H4 (cell line): ENCODE data around the gene BCL11A. TPM values are rescaled to one million over a fixed set of nuclear protein-coding genes. Genes with fewer than 3 reads are reported as not detected.

Experiments used
- DNase-seq: peaks from one replicate; pipeline ENCODE4 v3.0.0-alpha.2; 2015; ENCODE audit warnings: low spot score
- total RNA-seq: library from RNA; depleted of rRNA; stranded (reverse); fragments of >200 nt; shearing (Covaris generic); gene quantifications from 2 replicates; pipeline ENCODE4 v1.2.3, GENCODE V29; 2014

Gene BCL11A
- total RNA-seq, 1 experiment from 2014 or later = 1.3 TPM

DNA sequence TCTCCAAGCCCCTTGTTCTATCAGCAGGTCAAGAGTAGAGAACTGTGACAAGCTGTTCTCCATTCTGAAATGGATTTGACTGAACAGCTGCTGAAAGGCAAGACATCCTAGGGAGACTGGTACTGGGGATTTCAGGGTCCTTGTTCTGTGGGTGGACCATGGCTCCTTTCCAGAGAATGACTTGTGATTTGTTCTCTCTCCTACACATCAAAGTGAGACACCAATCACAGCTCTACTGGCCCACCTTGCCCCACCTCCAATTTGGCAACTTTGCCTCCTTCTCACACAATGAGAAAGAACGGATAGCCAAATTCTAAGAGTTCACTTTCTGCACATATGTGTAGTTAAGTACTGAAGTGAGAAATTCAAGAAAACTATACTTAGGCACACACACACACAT, 67.4 kb downstream of the BCL11A start:
- DNase-seq = no peak

DNA sequence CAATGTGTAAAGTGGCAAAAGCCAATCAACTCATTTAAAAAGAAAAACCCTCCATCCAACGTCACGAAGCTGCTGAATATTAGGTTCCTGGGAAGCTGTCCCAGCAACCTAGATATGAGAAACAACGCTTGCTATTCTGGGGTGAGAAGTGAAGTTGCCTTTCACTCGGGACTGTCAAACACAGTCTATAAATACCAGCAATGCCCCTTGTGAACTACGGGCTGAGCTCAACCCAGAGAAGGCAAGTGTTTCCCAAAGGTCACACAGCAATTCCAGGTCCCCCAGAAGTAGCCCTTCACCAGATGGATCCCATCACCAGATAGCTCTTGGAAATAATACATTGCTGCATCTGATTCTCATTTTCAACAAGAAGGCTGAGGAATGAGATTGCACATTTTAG, 67.9 kb downstream of the BCL11A start:
- no peak for DNase-seq

DNA sequence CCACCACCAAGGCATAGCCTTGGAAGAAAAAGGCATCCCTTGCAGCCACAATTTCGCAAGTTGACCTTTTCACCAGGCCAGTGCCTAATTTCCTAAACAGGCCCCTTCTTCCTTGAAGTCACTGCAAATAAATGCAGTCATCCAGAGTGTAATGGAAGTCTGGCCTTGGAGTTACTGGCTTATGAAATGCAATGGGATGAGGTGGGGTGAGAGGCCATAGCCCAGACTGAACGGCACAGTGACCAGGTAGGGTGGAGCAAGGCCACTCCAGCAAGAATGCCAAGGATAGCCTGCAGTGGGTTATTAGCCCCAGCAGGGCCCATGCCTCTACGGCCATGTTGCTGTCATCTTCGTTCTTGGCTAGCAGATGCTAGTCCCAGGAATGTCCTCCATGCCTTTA, 68.4 kb downstream of the BCL11A start:
- no peak for DNase-seq

DNA sequence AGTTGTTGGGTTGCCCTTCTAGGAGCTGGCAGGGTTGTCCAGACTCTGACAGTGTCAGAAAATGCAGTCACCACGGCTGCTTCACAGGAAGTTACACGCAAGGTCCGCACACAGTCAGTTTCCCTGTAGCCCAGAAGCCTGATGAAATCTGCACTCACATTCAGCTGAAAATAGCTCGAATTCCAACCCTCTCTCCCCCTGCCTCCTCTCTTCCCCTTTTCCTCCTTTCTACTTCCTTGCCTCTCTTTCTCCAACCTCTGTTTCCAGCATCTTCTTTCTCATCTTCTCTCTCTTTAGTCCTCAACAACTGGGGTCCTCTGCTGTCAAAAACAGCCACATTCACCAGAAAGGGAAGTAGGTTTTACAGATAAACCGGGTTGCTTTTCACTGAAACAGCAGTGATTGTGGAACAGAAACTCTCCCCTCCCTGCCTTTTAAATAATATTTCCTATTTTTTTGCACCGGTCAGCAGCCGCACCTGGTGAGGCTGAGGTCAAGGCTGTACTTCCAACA, 69.3 kb downstream of the BCL11A start:
- no peak for DNase-seq

DNA sequence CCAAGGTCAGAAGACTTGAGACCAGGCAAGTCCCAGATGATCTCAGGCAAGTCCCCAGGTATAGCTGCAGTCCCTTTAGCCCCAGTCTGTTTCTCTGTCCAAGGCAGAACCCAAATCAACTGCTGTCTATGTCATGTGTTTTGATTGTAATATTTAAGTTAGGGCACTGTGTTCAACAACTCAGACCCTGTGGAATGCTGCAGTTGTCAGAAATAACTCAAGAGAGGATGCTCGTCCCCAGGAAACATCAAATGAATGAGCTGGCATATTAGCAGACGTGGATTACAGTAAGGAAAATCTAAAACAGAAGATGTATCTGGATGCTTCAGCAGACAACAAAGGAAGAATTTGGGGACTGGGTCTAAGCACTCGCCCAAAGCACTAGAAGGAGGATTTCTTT, 70.1 kb downstream of the BCL11A start:
- DNase-seq = no peak

DNA sequence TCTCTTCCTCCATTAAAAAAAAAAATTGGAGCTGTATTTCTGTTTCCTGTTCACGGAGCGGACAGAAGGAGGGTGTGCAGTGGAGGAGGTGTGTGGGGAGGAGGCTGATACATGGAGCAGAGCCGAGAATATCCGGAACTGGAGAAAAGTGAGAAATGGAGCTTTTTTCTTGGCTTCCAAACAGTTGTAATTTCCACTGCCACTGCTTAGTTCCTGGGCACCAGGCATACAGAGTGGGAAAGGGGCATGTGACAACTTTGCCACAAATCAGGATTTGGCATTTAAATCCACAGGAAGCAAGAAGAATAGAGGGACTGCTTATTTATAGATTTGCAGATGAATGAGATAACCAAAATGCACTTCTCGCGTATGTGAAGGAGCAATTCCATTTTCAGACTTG, 71.2 kb downstream of the BCL11A start:
- DNase-seq = no peak

DNA sequence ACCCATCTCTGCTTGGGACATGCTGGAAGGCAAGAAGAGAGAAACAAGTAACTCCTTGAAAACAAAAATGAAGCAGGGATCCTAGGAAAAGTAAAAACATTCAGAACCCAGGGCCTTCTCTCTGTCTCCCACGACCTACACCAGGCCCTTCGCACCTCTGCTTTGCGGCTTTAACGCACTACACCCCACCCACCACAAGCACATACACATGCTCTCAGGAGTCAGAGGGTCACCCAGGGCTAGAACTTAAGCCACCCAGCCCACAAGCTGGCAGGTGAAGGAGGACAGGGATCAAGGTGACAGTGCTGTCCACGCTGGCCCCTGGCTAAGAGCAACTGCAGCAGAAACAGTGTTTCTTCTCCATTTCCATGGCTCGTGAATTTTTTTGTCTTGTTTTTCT, 72.2 kb downstream of the BCL11A start:
- DNase-seq = no peak

DNA sequence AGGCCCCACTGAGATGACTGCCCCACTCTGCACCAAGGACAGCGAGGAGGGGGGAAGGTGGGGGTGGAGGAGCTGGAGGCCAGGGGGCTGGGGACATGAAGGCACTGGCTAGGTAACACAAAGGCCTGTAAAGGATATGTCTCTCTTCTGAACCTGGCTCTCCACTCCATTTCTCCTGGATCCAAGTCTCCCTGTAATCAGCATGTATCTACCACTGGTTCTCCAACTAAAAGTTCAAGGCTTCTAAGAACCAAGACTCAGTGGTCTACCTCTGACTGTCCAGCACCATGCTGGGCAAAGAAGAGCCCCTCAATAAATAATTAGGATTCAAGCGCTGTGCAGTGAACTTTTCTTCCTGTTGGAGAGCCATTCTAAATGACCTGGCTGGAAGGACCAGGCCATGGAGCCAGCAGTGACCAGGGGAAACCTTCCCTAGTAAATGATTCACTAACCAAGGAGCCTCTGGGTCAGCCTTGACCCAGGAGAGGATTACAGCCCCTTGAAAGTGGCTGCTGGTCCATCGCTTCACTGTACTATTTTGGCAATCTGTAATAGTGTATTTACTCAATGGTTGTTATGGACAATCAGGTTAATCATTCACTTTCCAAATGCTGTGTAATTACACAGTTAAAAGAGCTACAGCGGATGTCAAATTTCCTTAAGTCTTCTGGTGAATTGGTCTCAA, 73.2 kb downstream of the BCL11A start:
- DNase-seq = no peak

- DNase-seq = no peak
Measured at GRCh38 chr2:60479226-60480088, 74.0 kb downstream of the BCL11A start.

DNA sequence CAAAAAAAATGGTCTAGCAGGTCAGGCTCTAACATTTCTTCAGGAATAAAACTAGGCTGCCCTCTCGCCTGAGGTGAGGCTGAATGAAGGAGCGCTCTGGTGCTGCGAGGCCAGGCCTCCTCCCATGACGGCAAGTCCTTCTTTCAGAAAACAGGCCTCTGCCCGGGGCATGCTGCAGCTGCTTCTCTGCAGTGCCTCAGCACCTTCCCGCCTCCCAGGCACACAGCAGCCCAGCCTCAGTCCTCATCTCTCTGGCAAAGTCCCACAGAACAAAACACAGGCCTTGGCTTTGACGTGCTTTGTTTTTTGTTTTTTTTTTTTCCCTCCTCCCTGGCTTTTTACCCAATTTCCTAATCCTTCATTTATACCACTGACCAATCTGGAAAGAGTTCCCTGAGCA, 74.8 kb downstream of the BCL11A start:
- DNase-seq = no peak

GRCh38 chr2:60476206-60476954, 77.1 kb downstream of the BCL11A start:
- no peak for DNase-seq

GRCh38 chr2:60475123-60475830, 78.2 kb downstream of the BCL11A start:
- DNase-seq = no peak

DNA sequence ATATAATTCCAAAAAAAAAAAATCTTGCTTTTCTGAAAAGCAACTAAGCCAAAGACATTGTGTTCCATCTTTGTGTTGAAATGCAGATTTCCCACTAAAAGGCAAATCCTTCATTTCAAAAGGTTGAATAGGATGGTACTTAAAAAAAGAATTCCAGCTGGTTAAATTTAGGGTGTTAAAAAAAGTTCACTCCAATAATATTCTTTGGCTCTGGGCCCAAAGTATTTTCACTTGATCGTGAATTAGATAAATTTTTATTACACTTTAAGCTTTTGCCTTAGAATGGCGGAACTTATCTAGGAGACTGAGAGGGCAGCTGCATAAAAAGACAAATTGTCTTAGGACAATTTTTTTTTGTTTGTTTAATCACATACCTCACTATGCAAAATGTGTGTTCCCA, 79.2 kb downstream of the BCL11A start:
- DNase-seq = no peak

- DNase-seq = no peak
Measured at GRCh38 chr2:60473546-60473945, 79.9 kb downstream of the BCL11A start.

- DNase-seq = no peak
Measured at GRCh38 chr2:60472663-60473289, 80.7 kb downstream of the BCL11A start.

DNA sequence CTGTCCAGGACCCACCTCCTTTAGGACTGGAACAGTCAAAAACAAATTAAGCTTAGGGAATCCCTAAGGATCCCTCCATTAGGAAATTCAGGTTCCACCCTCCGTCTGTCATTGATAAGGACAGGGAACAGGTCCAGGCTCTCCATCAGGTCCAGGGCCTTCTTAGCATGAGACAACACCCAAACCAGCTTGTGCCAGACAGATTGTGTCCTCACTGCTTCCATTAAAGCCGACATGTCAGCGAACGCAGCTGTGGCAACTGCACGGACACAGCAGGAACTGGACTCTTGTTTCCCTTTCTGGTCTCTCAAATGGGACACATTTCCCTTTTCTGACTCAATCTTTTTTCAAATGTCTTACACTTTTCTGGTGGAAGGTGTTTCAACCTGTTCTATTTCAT, 81.4 kb downstream of the BCL11A start:
- no peak for DNase-seq

GRCh38 chr2:60470340-60470739, 83.1 kb downstream of the BCL11A start:
- DNase-seq = no peak

- DNase-seq = no peak
Measured at GRCh38 chr2:60469536-60470317, 83.7 kb downstream of the BCL11A start.

GRCh38 chr2:60468382-60469085, 84.9 kb downstream of the BCL11A start:
- DNase-seq = peak; percentile 68
